OCI-LY7 (cell line): ENCODE results near the gene FANCC. TPM values are rescaled to one million over a fixed set of nuclear protein-coding genes. Genes with fewer than 3 reads are reported as not detected.

Source experiments
- BruUV-seq: library from RNA; stranded (reverse); fragments of 400-500 nt; replicated peaks from 2 replicates; lab custom pipeline; 2021; lab: Mats Ljungman, UMichigan
- CTCF ChIA-PET: fragments of 300-600 bp; sonication (Branson Sonifier 250); formaldehyde crosslinking; loops from one replicate; lab custom pipeline; 2022; ENCODE audit warnings: antibody characterized with exemption; ENCODE audit not compliant: unreplicated experiment; lab: Charles Lee
- POLR2A ChIA-PET: fragments of 300-600 bp; sonication (Branson Sonifier 250); formaldehyde crosslinking; loops from one replicate; lab custom pipeline; 2022; ENCODE audit warnings: antibody characterized with exemption; lab: Charles Lee
- DNase-seq: peaks from one replicate; pipeline ENCODE4 v3.0.0-alpha.2; 2015; ENCODE audit warnings: low spot score
- H2AFZ ChIP-seq: fragments of 200-600 bp; sonication (generic), shearing (Covaris generic); 2 replicates; pipeline ENCODE4 v1.6.1; 2014; ENCODE audit warnings: mild to moderate bottlenecking, antibody characterized with exemption, low read length, moderate library complexity
- H3K27ac ChIP-seq: fragments of 200-600 bp; sonication (generic); 2 replicates; pipeline ENCODE4 v1.5.1; 2014; ENCODE audit warnings: mixed run types, low read depth, mild to moderate bottlenecking, moderate library complexity, low read length, inconsistent platforms; ENCODE audit not compliant: poor library complexity, severe bottlenecking
- H3K36me3 ChIP-seq: fragments of 200-600 bp; sonication (generic); 2 replicates; pipeline ENCODE4 v1.6.1; 2014; ENCODE audit warnings: mild to moderate bottlenecking, antibody characterized with exemption, low read length, moderate library complexity, mixed read lengths; ENCODE audit not compliant: insufficient read depth
- H3K4me1 ChIP-seq: fragments of 200-600 bp; sonication (generic); 2 replicates; pipeline ENCODE4 v1.5.1; 2014; ENCODE audit warnings: mild to moderate bottlenecking, low read length; ENCODE audit not compliant: insufficient read depth, poor library complexity, severe bottlenecking
- H3K4me2 ChIP-seq: fragments of 200-600 bp; sonication (generic); 2 replicates; pipeline ENCODE4 v1.6.1; 2014; ENCODE audit warnings: mild to moderate bottlenecking, low read length
- H3K4me3 ChIP-seq: fragments of 200-600 bp; sonication (generic); 2 replicates; pipeline ENCODE4 v1.5.1; 2014; ENCODE audit warnings: mild to moderate bottlenecking, low read depth, low read length; ENCODE audit not compliant: poor library complexity, severe bottlenecking
- H3K79me2 ChIP-seq: fragments of 200-600 bp; sonication (generic); 2 replicates; pipeline ENCODE4 v1.6.1; 2016; ENCODE audit warnings: low read depth, mild to moderate bottlenecking, low read length, moderate library complexity, mixed read lengths; ENCODE audit not compliant: insufficient read depth
- H3K9me2 ChIP-seq: fragments of 200-600 bp; sonication (generic); 2 replicates; pipeline ENCODE4 v1.6.1; 2016; ENCODE audit warnings: mild to moderate bottlenecking, low read length, mixed read lengths; ENCODE audit not compliant: insufficient read depth
- H3K9me3 ChIP-seq: fragments of 200-600 bp; sonication (generic); 2 replicates; pipeline ENCODE4 v1.6.1; 2014; ENCODE audit warnings: mild to moderate bottlenecking, mixed run types, low read length, mixed read lengths
- H4K20me1 ChIP-seq: fragments of 200-600 bp; sonication (generic); 2 replicates; pipeline ENCODE4 v1.6.1; 2014; ENCODE audit warnings: mild to moderate bottlenecking, antibody characterized with exemption, low read length, moderate library complexity, mixed read lengths; ENCODE audit not compliant: insufficient read depth
- EZH2phosphoT487 ChIP-seq: fragments of 200-600 bp; sonication (generic); IDR thresholded peaks from 2 replicates; pipeline ENCODE4 v1.6.1; 2018; ENCODE audit warnings: low read depth, borderline replicate concordance, mild to moderate bottlenecking, mixed run types, antibody characterized with exemption, low read length, moderate library complexity, mixed read lengths
- intact Hi-C: fragments of 100-400 bp; cut with micrococcal nuclease; formaldehyde crosslinking; loops from one replicate; pipeline ENCODE4 v1.10.0; 2022; ENCODE audit not compliant: unreplicated experiment
- total RNA-seq, 2 experiments: library from RNA; depleted of rRNA in 1 of 2; stranded (reverse); fragments of >200 nt in 1 of 2; shearing (Covaris generic) in 1 of 2; gene quantifications; 2 replicates each; pipeline ENCODE4 v1.2.3, GENCODE V29; 2014 to 2022
- TF ChIP-seq, protein P1 (sequence below): fragments of 200-600 bp; sonication (generic); conservative IDR thresholded peaks from 2 replicates; pipeline ENCODE4 v1.5.1; 2014; ENCODE audit warnings: mild to moderate bottlenecking, antibody characterized with exemption, low read length, moderate library complexity, mixed read lengths

FANCC gene
- total RNA-seq, 2 experiments from 2014 or later: 13.9 to 28.7 TPM

DNA sequence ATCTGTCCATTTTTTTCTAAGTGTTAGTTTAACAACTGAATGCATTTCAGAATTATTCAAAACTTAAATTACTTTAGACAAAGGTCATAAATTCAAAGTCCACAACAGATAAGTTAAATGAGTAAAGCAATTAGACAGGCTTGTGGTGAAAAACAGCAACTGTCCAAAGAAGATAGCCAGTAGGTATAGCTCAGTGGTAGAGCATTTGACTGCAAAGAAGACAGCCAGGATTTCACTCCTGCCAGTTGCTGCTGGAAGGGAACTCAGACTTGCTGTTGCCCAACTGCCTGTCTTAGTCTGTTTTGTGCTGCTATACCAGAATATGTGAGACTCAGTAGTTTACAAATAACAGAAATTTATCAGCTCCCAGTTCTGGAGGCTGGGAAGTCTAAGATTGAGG is 10.0 kb downstream of the FANCC start:
- Histone ChIP-seq H3K27ac (no peak overlapping the region), H3K36me3 (0 out of 2 replicates have a peak, but pooled peaks cover 4% of the 10 kb centered on the region), H3K4me2 (no peak overlapping the region), H4K20me1 (no peaks in the 10 kb centered on the region; the same call in 1 of the 2 replicates), H3K9me2 (no peaks in the 10 kb centered on the region), H3K79me2 (peaks cover 17% of the 10 kb centered on the region; the same call in 1 of the 2 replicates), H3K4me1 (no peaks in the 10 kb centered on the region), H3K9me3 (no peaks in the 10 kb centered on the region), H2AFZ (no peak overlapping the region), H3K4me3 (no peak overlapping the region)
- POLR2A ChIA-PET: interaction anchor here (1.2 to 1.3 kb wide), 3 partner anchors 14 to 42 kb away, joined by 3 to 5 read pairs (median 3); no protein-coding TSS in a partner anchor
- TF ChIP-seq, protein P1, sequence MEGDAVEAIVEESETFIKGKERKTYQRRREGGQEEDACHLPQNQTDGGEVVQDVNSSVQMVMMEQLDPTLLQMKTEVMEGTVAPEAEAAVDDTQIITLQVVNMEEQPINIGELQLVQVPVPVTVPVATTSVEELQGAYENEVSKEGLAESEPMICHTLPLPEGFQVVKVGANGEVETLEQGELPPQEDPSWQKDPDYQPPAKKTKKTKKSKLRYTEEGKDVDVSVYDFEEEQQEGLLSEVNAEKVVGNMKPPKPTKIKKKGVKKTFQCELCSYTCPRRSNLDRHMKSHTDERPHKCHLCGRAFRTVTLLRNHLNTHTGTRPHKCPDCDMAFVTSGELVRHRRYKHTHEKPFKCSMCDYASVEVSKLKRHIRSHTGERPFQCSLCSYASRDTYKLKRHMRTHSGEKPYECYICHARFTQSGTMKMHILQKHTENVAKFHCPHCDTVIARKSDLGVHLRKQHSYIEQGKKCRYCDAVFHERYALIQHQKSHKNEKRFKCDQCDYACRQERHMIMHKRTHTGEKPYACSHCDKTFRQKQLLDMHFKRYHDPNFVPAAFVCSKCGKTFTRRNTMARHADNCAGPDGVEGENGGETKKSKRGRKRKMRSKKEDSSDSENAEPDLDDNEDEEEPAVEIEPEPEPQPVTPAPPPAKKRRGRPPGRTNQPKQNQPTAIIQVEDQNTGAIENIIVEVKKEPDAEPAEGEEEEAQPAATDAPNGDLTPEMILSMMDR: no peak
- no peak for TF ChIP-seq EZH2phosphoT487
- no TSS peak for BruUV-seq
- CTCF ChIA-PET: no interaction called here
- DNase-seq: no peak
- intact Hi-C loops: no loop called here

DNA sequence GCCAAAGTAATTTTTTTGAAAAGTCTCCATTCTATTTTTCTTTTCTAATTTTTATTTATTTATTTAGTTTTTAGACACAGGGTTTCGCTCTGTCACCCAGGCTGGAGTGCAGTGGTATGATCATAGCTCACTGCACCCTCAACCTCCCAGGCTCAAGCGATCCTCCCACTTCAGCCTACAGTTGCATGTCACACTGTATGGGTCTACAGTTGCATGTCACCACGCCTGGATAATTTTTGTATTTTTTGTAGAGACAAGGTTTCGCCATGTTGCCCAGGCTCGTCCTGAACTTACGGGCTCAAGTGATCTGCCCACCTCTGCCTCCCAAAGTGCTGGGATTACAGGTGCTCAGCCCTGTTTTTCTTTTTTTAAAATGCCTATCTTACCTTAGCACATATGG is 10.7 kb downstream of the FANCC start:
- no TSS peak for BruUV-seq
- no peak overlapping the region for H3K4me3 ChIP-seq
- ChIA-PET CTCF (no interaction called here), POLR2A (interaction anchor here (1.2 to 1.3 kb wide), 3 partner anchors 15 to 41 kb away, joined by 3 to 5 read pairs (median 3); no protein-coding TSS in a partner anchor)
- no peak overlapping the region for H2AFZ ChIP-seq
- intact Hi-C loops: no loop called here
- no peaks in the 10 kb centered on the region; the same call in 1 of the 2 replicates for H4K20me1 ChIP-seq
- TF ChIP-seq, protein P1: no peak
- no peak for TF ChIP-seq EZH2phosphoT487
- no peaks in the 10 kb centered on the region for H3K9me3 ChIP-seq
- H3K4me2 ChIP-seq: no peak overlapping the region
- no peaks in the 10 kb centered on the region for H3K4me1 ChIP-seq
- 0 out of 2 replicates have a peak, but pooled peaks cover 4% of the 10 kb centered on the region for H3K36me3 ChIP-seq
- H3K79me2 ChIP-seq: peaks cover 17% of the 10 kb centered on the region; the same call in 1 of the 2 replicates
- no peak overlapping the region for H3K27ac ChIP-seq
- no peaks in the 10 kb centered on the region for H3K9me2 ChIP-seq
- no peak for DNase-seq

DNA sequence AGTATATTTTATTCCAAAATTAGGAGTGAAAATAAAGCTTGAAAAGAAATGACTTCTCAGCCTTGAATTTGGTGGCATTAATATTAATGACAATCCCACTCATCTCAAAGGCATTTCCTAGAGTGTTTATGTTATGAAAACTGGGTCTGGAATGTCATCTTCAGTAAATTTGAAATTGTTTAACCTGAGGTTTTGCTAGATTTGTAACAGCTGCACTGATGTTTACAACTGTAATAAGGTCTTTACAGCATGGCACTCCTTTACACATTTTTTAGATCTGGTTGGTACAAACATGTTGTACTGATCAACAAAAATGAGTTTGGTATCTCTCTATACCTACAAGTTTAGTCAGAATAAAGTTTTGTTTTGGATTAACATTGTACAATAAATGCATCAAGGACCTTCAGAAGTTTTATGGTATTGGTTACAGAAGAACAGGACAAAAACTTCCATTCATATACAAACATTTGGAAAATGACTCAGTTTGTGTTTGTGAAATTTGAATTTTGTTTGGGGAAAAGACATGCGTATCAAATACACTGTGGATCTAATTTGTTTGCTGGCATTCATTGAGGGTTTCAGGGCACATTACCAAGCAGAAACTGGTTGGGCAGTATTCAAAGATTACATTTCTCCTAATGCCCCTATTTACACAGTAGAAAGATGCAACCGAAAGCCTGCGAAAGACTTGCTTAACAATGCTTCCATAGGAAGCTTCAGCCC is 11.6 kb downstream of the FANCC start:
- TF ChIP-seq, protein P1: no peak
- no peak for TF ChIP-seq EZH2phosphoT487
- Histone ChIP-seq H3K4me1 (no peaks in the 10 kb centered on the region), H3K36me3 (0 out of 2 replicates have a peak, but pooled peaks cover 4% of the 10 kb centered on the region), H3K9me2 (no peaks in the 10 kb centered on the region), H3K27ac (no peak overlapping the region), H4K20me1 (no peaks in the 10 kb centered on the region), H3K79me2 (peaks cover 14% of the 10 kb centered on the region; the same call in 1 of the 2 replicates), H3K4me2 (no peak overlapping the region), H3K4me3 (no peak overlapping the region), H2AFZ (no peak overlapping the region), H3K9me3 (no peaks in the 10 kb centered on the region)
- DNase-seq: no peak
- ChIA-PET CTCF (no interaction called here), POLR2A (interaction anchor here (1.3 kb wide), 1 partner anchor 39 kb away, joined by 3 read pairs; no protein-coding TSS in a partner anchor)
- intact Hi-C loops: no loop called here
- no TSS peak for BruUV-seq
